HepG2 (cell line): ENCODE results near the gene NEK6. TPM values are rescaled to one million over a fixed set of nuclear protein-coding genes. Genes with fewer than 3 reads are reported as not detected.

Experiments used
- DBP ChIP-seq: sonication (generic); formaldehyde crosslinking; IDR thresholded peaks from 2 replicates; pipeline ENCODE4 v1.4.0; 2020; ENCODE audit warnings: missing genetic modification reagents; ENCODE audit errors: not compliant biosample characterization
- FOXC1 ChIP-seq: sonication (generic); formaldehyde crosslinking; IDR thresholded peaks from 2 replicates; pipeline ENCODE4 v1.8.0; 2022; ENCODE audit warnings: mild to moderate bottlenecking, missing genetic modification reagents, borderline replicate concordance
- NCOA5 ChIP-seq: sonication (generic); formaldehyde crosslinking; IDR thresholded peaks from 2 replicates; pipeline ENCODE4 v1.4.0; 2020; ENCODE audit warnings: missing genetic modification reagents
- NR0B2 ChIP-seq: sonication (generic); formaldehyde crosslinking; IDR thresholded peaks from 2 replicates; pipeline ENCODE4 v1.4.0; 2020; ENCODE audit warnings: mild to moderate bottlenecking, missing genetic modification reagents
- PATZ1 ChIP-seq: sonication (generic); formaldehyde crosslinking; IDR thresholded peaks from 2 replicates; pipeline ENCODE4 v1.4.0; 2020; ENCODE audit warnings: missing genetic modification reagents
- RAD21 ChIP-seq: fragments of 450-650 bp; formaldehyde crosslinking; IDR thresholded peaks from 2 replicates; pipeline ENCODE4 v1.5.0; 2020; ENCODE audit warnings: mild to moderate bottlenecking
- XRCC5 ChIP-seq: fragments of 200-400 bp; formaldehyde crosslinking; optimal IDR thresholded peaks from 2 replicates; pipeline ENCODE3; 2017; ENCODE audit warnings: mild to moderate bottlenecking, low read length
- ZHX1 ChIP-seq: sonication (generic); formaldehyde crosslinking; IDR thresholded peaks from 2 replicates; pipeline ENCODE4 v1.8.1; 2022; ENCODE audit warnings: low read depth, mild to moderate bottlenecking, missing genetic modification reagents
- ZMAT3 ChIP-seq: sonication (generic); formaldehyde crosslinking; conservative IDR thresholded peaks from 2 replicates; pipeline ENCODE4 v1.7.0; 2021; ENCODE audit warnings: missing genetic modification reagents
- ZNF160 ChIP-seq: sonication (generic); formaldehyde crosslinking; IDR thresholded peaks from 2 replicates; pipeline ENCODE4 v1.8.0; 2022; ENCODE audit warnings: mild to moderate bottlenecking, inconsistent platforms, missing genetic modification reagents
- ZNF34 ChIP-seq: sonication (generic); formaldehyde crosslinking; IDR thresholded peaks from 2 replicates; pipeline ENCODE4 v1.4.0; 2020; ENCODE audit warnings: mild to moderate bottlenecking, missing genetic modification reagents, borderline replicate concordance
- polyA plus RNA-seq, 8 experiments: library from polyadenylated mRNA; depleted of rRNA in 3 of 8; stranded (reverse) in 7 of 8; unstranded in 1 of 8; fragments of >200 nt; fragmentation: Illumina TruSeq in 4 of 8; extraction: Trizol in 4 of 8; gene quantifications; 2 replicates each; pipeline versions ENCODE4 v1.2.1 to v1.2.3, GENCODE V29; 2011 to 2016; ENCODE audit warnings: low read depth in 4 of 8, missing spikeins in 1 of 8, mixed read lengths in 1 of 8; ENCODE audit not compliant: insufficient read depth in 1 of 8
- total RNA-seq, 5 experiments: library from RNA; depleted of rRNA; stranded (reverse); fragments of >200 nt; fragmentation: Illumina TruSeq; extraction: Trizol; gene quantifications; 2 replicates each; pipeline ENCODE4 v1.2.3, GENCODE V29; 2016; ENCODE audit warnings: low read depth in 1 of 5
- TF ChIP-seq, protein P1 (sequence below): sonication (generic); formaldehyde crosslinking; IDR thresholded peaks from 2 replicates; pipeline ENCODE4 v1.5.1; 2020; ENCODE audit warnings: missing genetic modification reagents, mild to moderate bottlenecking, borderline replicate concordance
- TF ChIP-seq, protein P2 (sequence below): sonication (generic); formaldehyde crosslinking; IDR thresholded peaks from 2 replicates; pipeline ENCODE4 v1.4.0; 2020; ENCODE audit warnings: missing genetic modification reagents
- TF ChIP-seq, protein P3 (sequence below): IDR thresholded peaks from 2 replicates; pipeline ENCODE4 v1.6.1; 2016; ENCODE audit warnings: mild to moderate bottlenecking, missing biosample characterization, missing genetic modification reagents

NEK6 gene
- total and polyA plus RNA-seq, 2 of the 13 experiments (the other 11 are each of a cell fraction or from before 2014, with no cell fraction given): 30.4 to 119 TPM

GRCh38 chr9:124284237-124284831 is 26.6 kb downstream of the NEK6 start (continued):
- TF ChIP-seq NR0B2 (no peak), ZMAT3 (CRISPR knock-in tag) (no peak), DBP (CRISPR knock-in tag) (no peak), NCOA5 (CRISPR knock-in tag) (no peak), FOXC1 (CRISPR knock-in tag) (no peak), ZNF160 (CRISPR knock-in tag) (no peak), RAD21 (CRISPR knock-in tag) (no peak), ZNF34 (no peak), PATZ1 (CRISPR knock-in tag) (peak; percentile 24; the same call in 1 of the 2 replicates), ZHX1 (no peak), XRCC5 (no peak)
- TF ChIP-seq, protein P1, sequence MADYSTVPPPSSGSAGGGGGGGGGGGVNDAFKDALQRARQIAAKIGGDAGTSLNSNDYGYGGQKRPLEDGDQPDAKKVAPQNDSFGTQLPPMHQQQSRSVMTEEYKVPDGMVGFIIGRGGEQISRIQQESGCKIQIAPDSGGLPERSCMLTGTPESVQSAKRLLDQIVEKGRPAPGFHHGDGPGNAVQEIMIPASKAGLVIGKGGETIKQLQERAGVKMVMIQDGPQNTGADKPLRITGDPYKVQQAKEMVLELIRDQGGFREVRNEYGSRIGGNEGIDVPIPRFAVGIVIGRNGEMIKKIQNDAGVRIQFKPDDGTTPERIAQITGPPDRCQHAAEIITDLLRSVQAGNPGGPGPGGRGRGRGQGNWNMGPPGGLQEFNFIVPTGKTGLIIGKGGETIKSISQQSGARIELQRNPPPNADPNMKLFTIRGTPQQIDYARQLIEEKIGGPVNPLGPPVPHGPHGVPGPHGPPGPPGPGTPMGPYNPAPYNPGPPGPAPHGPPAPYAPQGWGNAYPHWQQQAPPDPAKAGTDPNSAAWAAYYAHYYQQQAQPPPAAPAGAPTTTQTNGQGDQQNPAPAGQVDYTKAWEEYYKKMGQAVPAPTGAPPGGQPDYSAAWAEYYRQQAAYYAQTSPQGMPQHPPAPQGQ: no peak
- TF ChIP-seq, protein P2, sequence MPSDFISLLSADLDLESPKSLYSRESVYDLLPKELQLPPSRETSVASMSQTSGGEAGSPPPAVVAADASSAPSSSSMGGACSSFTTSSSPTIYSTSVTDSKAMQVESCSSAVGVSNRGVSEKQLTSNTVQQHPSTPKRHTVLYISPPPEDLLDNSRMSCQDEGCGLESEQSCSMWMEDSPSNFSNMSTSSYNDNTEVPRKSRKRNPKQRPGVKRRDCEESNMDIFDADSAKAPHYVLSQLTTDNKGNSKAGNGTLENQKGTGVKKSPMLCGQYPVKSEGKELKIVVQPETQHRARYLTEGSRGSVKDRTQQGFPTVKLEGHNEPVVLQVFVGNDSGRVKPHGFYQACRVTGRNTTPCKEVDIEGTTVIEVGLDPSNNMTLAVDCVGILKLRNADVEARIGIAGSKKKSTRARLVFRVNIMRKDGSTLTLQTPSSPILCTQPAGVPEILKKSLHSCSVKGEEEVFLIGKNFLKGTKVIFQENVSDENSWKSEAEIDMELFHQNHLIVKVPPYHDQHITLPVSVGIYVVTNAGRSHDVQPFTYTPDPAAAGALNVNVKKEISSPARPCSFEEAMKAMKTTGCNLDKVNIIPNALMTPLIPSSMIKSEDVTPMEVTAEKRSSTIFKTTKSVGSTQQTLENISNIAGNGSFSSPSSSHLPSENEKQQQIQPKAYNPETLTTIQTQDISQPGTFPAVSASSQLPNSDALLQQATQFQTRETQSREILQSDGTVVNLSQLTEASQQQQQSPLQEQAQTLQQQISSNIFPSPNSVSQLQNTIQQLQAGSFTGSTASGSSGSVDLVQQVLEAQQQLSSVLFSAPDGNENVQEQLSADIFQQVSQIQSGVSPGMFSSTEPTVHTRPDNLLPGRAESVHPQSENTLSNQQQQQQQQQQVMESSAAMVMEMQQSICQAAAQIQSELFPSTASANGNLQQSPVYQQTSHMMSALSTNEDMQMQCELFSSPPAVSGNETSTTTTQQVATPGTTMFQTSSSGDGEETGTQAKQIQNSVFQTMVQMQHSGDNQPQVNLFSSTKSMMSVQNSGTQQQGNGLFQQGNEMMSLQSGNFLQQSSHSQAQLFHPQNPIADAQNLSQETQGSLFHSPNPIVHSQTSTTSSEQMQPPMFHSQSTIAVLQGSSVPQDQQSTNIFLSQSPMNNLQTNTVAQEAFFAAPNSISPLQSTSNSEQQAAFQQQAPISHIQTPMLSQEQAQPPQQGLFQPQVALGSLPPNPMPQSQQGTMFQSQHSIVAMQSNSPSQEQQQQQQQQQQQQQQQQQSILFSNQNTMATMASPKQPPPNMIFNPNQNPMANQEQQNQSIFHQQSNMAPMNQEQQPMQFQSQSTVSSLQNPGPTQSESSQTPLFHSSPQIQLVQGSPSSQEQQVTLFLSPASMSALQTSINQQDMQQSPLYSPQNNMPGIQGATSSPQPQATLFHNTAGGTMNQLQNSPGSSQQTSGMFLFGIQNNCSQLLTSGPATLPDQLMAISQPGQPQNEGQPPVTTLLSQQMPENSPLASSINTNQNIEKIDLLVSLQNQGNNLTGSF: no peak
- TF ChIP-seq, protein P3, sequence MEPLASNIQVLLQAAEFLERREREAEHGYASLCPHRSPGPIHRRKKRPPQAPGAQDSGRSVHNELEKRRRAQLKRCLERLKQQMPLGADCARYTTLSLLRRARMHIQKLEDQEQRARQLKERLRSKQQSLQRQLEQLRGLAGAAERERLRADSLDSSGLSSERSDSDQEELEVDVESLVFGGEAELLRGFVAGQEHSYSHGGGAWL: no peak
